Smooth muscle cell (in vitro differentiated cells): ENCODE data around the gene PTPRE. TPM values are rescaled to one million over a fixed set of nuclear protein-coding genes. Genes with fewer than 3 reads are reported as not detected.
A peak's percentile ranks its signal among the peaks of the same experiment; 100 is the strongest.

Experiments used
- DNase-seq: peaks from one replicate; lab custom pipeline; 2025; ENCODE audit not compliant: unreplicated experiment; lab: John Stamatoyannopoulos, UW
- H2AFZ ChIP-seq: fragments of 200-600 bp; sonication (generic); 2 replicates; pipeline ENCODE4 v1.6.0; 2016; ENCODE audit warnings: antibody characterized with exemption, low read depth, mild to moderate bottlenecking
- H3F3A ChIP-seq: fragments of 200-600 bp; sonication (generic); 2 replicates; pipeline ENCODE4 v1.6.0; 2017; ENCODE audit warnings: antibody characterized with exemption, low read depth
- H3K27ac ChIP-seq: fragments of 200-600 bp; sonication (generic); 2 replicates; pipeline ENCODE4 v1.5.1; 2016; ENCODE audit warnings: low read depth, mild to moderate bottlenecking
- H3K27me3 ChIP-seq: fragments of 200-600 bp; sonication (generic); 2 replicates; pipeline ENCODE4 v1.6.1; 2016; ENCODE audit warnings: low read depth, mild to moderate bottlenecking
- H3K36me3 ChIP-seq: fragments of 200-600 bp; sonication (generic); 2 replicates; pipeline ENCODE4 v1.5.1; 2016; ENCODE audit warnings: low read depth
- H3K4me1 ChIP-seq: fragments of 200-600 bp; sonication (generic); 2 replicates; pipeline ENCODE4 v1.5.1; 2016; ENCODE audit warnings: low read depth
- H3K4me2 ChIP-seq: fragments of 200-600 bp; sonication (generic); 2 replicates; pipeline ENCODE4 v1.6.0; 2016; ENCODE audit warnings: mild to moderate bottlenecking
- H3K4me3 ChIP-seq: fragments of 200-600 bp; sonication (generic); 2 replicates; pipeline ENCODE4 v1.5.1; 2016; ENCODE audit warnings: mild to moderate bottlenecking
- H3K79me2 ChIP-seq: fragments of 200-600 bp; sonication (generic); 2 replicates; pipeline ENCODE4 v1.6.0; 2016; ENCODE audit warnings: low read depth, mild to moderate bottlenecking
- H3K9ac ChIP-seq: fragments of 200-600 bp; sonication (generic); 2 replicates; pipeline ENCODE4 v1.6.0; 2016; ENCODE audit warnings: low read depth
- H3K9me3 ChIP-seq: fragments of 200-600 bp; sonication (generic); replicated peaks from 2 replicates; pipeline ENCODE4 v1.5.1; 2016; ENCODE audit warnings: low read depth
- H4K20me1 ChIP-seq: fragments of 200-600 bp; sonication (generic); 2 replicates; pipeline ENCODE4 v1.6.0; 2016; ENCODE audit warnings: low read depth
- WGBS: methylation state at CpG from one replicate; pipeline ENCODE4 v1.1.7; 2016; ENCODE audit warnings: low lambda C conversion rate; 5-methylcytosine and 5-hydroxymethylcytosine counted together
- polyA plus RNA-seq: library from polyadenylated mRNA; unstranded; fragments of >200 nt; fragmentation: Nextera tagmentation; extraction: Ambion mirVana; gene quantifications from 2 replicates; pipeline ENCODE4 v1.2.1, GENCODE V29; 2016
- total RNA-seq: library from RNA; depleted of rRNA; stranded (reverse); fragments of >200 nt; gene quantifications from 2 replicates; pipeline ENCODE4 v1.2.3, GENCODE V29; 2014
- TF ChIP-seq, protein P1 (sequence below): fragments of 200-600 bp; sonication (generic); IDR thresholded peaks from 2 replicates; pipeline ENCODE4 v1.5.1; 2017; ENCODE audit warnings: borderline replicate concordance, mild to moderate bottlenecking, antibody characterized with exemption; ENCODE audit not compliant: insufficient read depth, poor library complexity, severe bottlenecking

The PTPRE gene
- total and polyA plus RNA-seq, 2 experiments from 2014 or later, result 17.1 to 22.7 TPM

DNA sequence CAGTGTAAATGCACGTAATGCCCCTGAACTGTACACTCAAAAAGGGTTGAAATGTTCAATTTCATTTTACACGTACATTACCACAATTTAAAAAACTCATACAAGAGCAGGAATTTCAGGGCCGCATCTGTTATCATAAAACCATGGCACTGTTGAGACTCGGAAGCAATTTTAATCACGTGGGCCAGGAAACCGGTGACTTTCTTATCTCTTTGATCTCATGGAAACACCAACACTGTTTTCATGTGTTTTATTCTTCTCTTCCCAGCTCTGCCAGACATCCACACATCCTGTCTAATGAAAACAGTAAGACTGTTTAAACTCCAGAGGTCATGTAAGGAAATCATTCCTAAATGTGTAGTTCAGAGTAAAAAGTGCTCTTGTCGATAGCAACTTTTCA, 35.9 kb downstream of the PTPRE start:
- DNase-seq, result no peak
- Histone ChIP-seq H3K27ac (no peak overlapping the region), H4K20me1 (peaks cover 25% of the 10 kb centered on the region), H3K4me1 (no peaks in the 10 kb centered on the region), H3K4me3 (no peak overlapping the region), H3K79me2 (peaks cover 4% of the 10 kb centered on the region), H3K4me2 (no peak overlapping the region), H3K9me3 (no peaks in the 10 kb centered on the region), H2AFZ (no peak overlapping the region), H3F3A (no peaks in the 10 kb centered on the region), H3K36me3 (no peaks in the 10 kb centered on the region), H3K27me3 (no peaks in the 10 kb centered on the region), H3K9ac (no peak overlapping the region)
- TF ChIP-seq, protein P1, sequence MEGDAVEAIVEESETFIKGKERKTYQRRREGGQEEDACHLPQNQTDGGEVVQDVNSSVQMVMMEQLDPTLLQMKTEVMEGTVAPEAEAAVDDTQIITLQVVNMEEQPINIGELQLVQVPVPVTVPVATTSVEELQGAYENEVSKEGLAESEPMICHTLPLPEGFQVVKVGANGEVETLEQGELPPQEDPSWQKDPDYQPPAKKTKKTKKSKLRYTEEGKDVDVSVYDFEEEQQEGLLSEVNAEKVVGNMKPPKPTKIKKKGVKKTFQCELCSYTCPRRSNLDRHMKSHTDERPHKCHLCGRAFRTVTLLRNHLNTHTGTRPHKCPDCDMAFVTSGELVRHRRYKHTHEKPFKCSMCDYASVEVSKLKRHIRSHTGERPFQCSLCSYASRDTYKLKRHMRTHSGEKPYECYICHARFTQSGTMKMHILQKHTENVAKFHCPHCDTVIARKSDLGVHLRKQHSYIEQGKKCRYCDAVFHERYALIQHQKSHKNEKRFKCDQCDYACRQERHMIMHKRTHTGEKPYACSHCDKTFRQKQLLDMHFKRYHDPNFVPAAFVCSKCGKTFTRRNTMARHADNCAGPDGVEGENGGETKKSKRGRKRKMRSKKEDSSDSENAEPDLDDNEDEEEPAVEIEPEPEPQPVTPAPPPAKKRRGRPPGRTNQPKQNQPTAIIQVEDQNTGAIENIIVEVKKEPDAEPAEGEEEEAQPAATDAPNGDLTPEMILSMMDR, result no peak
- WGBS, result 53% methylated on average over 7 of the region's 7 CpGs

DNA sequence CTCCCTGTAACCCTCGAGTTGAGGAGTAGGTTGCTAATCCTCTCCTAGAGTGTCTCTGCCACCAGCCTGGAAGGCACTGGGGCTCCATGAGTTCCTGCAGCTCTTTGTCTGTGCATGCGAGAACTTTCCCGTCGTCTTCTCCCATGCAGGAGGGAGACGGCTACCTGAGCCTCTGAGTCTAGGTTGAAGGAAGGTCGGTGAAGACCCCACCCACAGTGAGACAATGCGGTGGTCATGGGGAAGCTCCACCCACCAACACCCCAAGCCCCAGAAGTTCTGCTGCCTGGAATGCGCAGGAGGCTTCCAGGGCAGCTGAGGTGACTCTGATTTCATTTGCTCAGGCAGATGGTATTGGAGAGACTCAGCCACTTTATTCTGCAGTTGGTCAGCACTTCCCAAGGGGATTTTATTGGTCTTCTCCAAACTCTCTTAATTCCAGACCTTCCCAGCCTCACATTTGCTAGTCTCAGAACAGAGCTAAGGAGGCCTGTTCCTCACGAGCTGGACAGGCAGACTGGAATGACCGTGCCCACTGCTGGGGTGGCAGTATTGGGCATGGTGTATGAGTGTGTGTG, 36.5 kb downstream of the PTPRE start:
- Histone ChIP-seq H3K36me3 (no peaks in the 10 kb centered on the region), H3K9me3 (no peaks in the 10 kb centered on the region), H3K4me2 (no peak overlapping the region), H4K20me1 (peaks cover 25% of the 10 kb centered on the region), H3K27me3 (no peaks in the 10 kb centered on the region), H2AFZ (no peak overlapping the region), H3F3A (no peaks in the 10 kb centered on the region), H3K27ac (no peak overlapping the region), H3K9ac (no peak overlapping the region), H3K4me1 (no peaks in the 10 kb centered on the region), H3K79me2 (peaks cover 8% of the 10 kb centered on the region), H3K4me3 (no peak overlapping the region)
- TF ChIP-seq, protein P1, result no peak
- WGBS, result 88% methylated on average over 10 of the region's 10 CpGs
- no peak for DNase-seq

- no peaks in the 10 kb centered on the region for H3F3A ChIP-seq
- DNase-seq, result no peak
- H3K9me3 ChIP-seq, result no peaks in the 10 kb centered on the region
- no peaks in the 10 kb centered on the region for H3K4me1 ChIP-seq
- H3K36me3 ChIP-seq, result no peaks in the 10 kb centered on the region
- no peak overlapping the region for H3K4me2 ChIP-seq
- H3K27ac ChIP-seq, result no peak overlapping the region
- no peaks in the 10 kb centered on the region for H3K27me3 ChIP-seq
- H3K79me2 ChIP-seq, result peaks cover 8% of the 10 kb centered on the region
- H4K20me1 ChIP-seq, result peaks cover 21% of the 10 kb centered on the region
- no peak overlapping the region for H2AFZ ChIP-seq
- no peak overlapping the region for H3K9ac ChIP-seq
- TF ChIP-seq, protein P1, result no peak
- 89% methylated on average over 2 of the region's 2 CpGs for WGBS
- no peak overlapping the region for H3K4me3 ChIP-seq
Observed at GRCh38 chr10:127944256-127944655, 37.4 kb downstream of the PTPRE start.

GRCh38 chr10:127945341-127945758, 38.4 kb downstream of the PTPRE start:
- Histone ChIP-seq H4K20me1 (peaks cover 10% of the 10 kb centered on the region), H3K27me3 (no peaks in the 10 kb centered on the region), H3K27ac (peak overlapping the region; percentile 70), H3K4me2 (no peak overlapping the region), H3K4me1 (no peaks in the 10 kb centered on the region), H3K4me3 (no peak overlapping the region), H3K9me3 (no peaks in the 10 kb centered on the region), H3F3A (no peaks in the 10 kb centered on the region), H2AFZ (no peak overlapping the region), H3K36me3 (no peaks in the 10 kb centered on the region), H3K9ac (no peak overlapping the region), H3K79me2 (peaks cover 8% of the 10 kb centered on the region)
- TF ChIP-seq, protein P1, result no peak
- WGBS, result 75% methylated on average over 2 of the region's 2 CpGs
- DNase-seq, result no peak
